Measurements from ENCODE around the gene ZNF200. TPM values are rescaled to one million over a fixed set of nuclear protein-coding genes. Genes with fewer than 3 reads are reported as not detected.

The ZNF200 gene
- total and polyA plus RNA-seq, 2 of the 13 experiments (the other 11 are each of a cell fraction or from before 2014, with no cell fraction given) = 3.5 to 16.5 TPM

DNA sequence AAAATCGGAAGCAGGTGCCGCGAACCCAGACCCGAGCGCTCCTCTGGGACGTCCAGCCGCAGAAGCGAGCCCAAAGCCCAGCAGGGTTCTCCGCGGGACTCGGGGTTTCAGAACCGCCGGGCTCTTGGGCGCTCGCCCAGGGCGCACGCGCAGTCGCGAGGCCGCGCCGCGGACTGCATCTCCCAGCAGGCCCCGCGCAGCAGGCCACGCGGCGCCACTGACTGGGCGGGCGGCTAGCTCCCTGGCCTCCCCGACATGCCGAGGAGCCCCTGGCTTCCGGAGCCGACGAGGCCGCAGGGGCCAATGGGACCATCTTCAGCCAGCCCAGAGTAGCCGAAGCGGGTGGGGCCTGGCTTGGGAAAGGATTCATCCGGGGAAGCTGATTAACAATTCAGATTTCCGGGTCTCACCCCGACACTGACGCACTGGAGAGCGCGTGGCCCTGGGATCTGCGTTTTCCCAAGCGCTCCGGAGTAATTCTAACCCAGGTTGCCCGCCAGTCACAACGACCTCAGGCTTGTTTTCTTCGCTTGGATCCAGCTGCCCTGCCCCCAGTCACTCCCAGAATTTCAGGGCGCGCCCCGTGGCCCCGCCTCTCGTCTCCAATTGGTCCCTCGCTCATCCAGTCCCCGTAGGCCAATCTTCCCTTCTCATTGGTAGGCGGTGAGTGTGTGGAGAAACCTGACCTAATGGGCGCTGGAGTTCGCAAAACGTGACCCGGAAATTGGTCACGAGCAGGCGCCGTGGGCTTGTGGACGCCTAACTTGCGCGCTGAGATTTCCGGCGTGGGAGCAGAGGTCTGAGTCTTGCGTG, 48.0 kb upstream of the ZNF200 start, which contains the start of gene ZNF263 (continued):
- TF ChIP-seq, protein P1, sequence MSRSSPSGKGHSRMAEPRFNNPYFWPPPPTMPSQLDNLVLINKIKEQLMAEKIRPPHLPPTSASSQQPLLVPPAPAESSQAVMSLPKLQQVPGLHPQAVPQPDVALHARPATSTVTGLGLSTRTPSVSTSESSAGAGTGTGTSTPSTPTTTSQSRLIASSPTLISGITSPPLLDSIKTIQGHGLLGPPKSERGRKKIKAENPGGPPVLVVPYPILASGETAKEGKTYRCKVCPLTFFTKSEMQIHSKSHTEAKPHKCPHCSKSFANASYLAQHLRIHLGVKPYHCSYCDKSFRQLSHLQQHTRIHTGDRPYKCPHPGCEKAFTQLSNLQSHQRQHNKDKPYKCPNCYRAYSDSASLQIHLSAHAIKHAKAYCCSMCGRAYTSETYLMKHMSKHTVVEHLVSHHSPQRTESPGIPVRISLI (CRISPR knock-in tag; IDR thresholded peaks at IDR 0.05; ENCODE audit: borderline replicate concordance) = peak; percentile 9; the same call in 1 of the 2 replicates
- TF ChIP-seq RAD51 (IDR thresholded peaks at IDR 0.05; ENCODE audit: borderline replicate concordance) = peak; percentile 45; the same call in 1 of the 2 replicates
- 0 out of 2 replicates have a peak, but pooled peaks have one; percentile 27 for TF ChIP-seq ATF7-NPFF (CRISPR knock-in tag; IDR thresholded peaks at IDR 0.05; ENCODE audit: low read depth)
- TF ChIP-seq ZNF343 (CRISPR knock-in tag; IDR thresholded peaks at IDR 0.05) = 0 out of 2 replicates have a peak, but pooled peaks have one; percentile 48
- TF ChIP-seq, protein P2, sequence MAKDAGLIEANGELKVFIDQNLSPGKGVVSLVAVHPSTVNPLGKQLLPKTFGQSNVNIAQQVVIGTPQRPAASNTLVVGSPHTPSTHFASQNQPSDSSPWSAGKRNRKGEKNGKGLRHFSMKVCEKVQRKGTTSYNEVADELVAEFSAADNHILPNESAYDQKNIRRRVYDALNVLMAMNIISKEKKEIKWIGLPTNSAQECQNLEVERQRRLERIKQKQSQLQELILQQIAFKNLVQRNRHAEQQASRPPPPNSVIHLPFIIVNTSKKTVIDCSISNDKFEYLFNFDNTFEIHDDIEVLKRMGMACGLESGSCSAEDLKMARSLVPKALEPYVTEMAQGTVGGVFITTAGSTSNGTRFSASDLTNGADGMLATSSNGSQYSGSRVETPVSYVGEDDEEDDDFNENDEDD (CRISPR knock-in tag; IDR thresholded peaks at IDR 0.05; ENCODE audit: borderline replicate concordance) = peak; percentile 87; the same call in 1 of the 2 replicates
- no peak for TF ChIP-seq FOXP1 (IDR thresholded peaks at IDR 0.05)
- TF ChIP-seq FOXP1 (CRISPR knock-in tag; IDR thresholded peaks at IDR 0.05) = peak; percentile 36; the same call in 1 of the 2 replicates
- peak; percentile 74; the same call in 1 of the 2 replicates for TF ChIP-seq ARNT2 (CRISPR knock-in tag; IDR thresholded peaks at IDR 0.05; ENCODE audit: low read depth)
- TF ChIP-seq, protein P3, sequence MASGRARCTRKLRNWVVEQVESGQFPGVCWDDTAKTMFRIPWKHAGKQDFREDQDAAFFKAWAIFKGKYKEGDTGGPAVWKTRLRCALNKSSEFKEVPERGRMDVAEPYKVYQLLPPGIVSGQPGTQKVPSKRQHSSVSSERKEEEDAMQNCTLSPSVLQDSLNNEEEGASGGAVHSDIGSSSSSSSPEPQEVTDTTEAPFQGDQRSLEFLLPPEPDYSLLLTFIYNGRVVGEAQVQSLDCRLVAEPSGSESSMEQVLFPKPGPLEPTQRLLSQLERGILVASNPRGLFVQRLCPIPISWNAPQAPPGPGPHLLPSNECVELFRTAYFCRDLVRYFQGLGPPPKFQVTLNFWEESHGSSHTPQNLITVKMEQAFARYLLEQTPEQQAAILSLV (CRISPR knock-in tag; IDR thresholded peaks at IDR 0.05; ENCODE audit: borderline replicate concordance) = 0 out of 2 replicates have a peak, but pooled peaks have one; percentile 1
- TF ChIP-seq, protein P4, sequence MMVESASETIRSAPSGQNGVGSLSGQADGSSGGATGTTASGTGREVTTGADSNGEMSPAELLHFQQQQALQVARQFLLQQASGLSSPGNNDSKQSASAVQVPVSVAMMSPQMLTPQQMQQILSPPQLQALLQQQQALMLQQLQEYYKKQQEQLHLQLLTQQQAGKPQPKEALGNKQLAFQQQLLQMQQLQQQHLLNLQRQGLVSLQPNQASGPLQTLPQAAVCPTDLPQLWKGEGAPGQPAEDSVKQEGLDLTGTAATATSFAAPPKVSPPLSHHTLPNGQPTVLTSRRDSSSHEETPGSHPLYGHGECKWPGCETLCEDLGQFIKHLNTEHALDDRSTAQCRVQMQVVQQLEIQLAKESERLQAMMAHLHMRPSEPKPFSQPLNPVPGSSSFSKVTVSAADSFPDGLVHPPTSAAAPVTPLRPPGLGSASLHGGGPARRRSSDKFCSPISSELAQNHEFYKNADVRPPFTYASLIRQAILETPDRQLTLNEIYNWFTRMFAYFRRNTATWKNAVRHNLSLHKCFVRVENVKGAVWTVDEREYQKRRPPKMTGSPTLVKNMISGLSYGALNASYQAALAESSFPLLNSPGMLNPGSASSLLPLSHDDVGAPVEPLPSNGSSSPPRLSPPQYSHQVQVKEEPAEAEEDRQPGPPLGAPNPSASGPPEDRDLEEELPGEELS (CRISPR knock-in tag; IDR thresholded peaks at IDR 0.05) = no peak
- peak; percentile 39; the same call in 1 of the 2 replicates for TF ChIP-seq GATA4 (IDR thresholded peaks at IDR 0.05; ENCODE audit: borderline replicate concordance, low read depth)
- 0 out of 2 replicates have a peak, but pooled peaks have one; percentile 29 for TF ChIP-seq RFX5 (IDR thresholded peaks at IDR 0.05; ENCODE audit: low read depth, low read length)
- TF ChIP-seq NCOA5 (CRISPR knock-in tag; IDR thresholded peaks at IDR 0.05) = no peak
- TF ChIP-seq ISX (CRISPR knock-in tag; conservative IDR thresholded peaks at IDR 0.05) = peak; percentile 80; the same call in 1 of the 2 replicates
- peak; percentile 24; the same call in 1 of the 2 replicates for TF ChIP-seq MTA1 (CRISPR knock-in tag; IDR thresholded peaks at IDR 0.05; ENCODE audit: borderline replicate concordance)
- peak; percentile 87 for TF ChIP-seq ZFP90 (CRISPR knock-in tag; IDR thresholded peaks at IDR 0.05; ENCODE audit: borderline replicate concordance)
- peak; percentile 52; the same call in 1 of the 2 replicates for TF ChIP-seq ZNF747 (CRISPR knock-in tag; IDR thresholded peaks at IDR 0.05; ENCODE audit: borderline replicate concordance)
- peak; percentile 93 for TF ChIP-seq KAT8 (CRISPR knock-in tag; IDR thresholded peaks at IDR 0.05)
- TF ChIP-seq ATF1 (CRISPR knock-in tag; IDR thresholded peaks at IDR 0.05) = peak; percentile 96
- no peak for TF ChIP-seq ATAD3A (CRISPR knock-in tag; IDR thresholded peaks at IDR 0.05)
- TF ChIP-seq ZNF883 (CRISPR knock-in tag; IDR thresholded peaks at IDR 0.05; ENCODE audit: not compliant biosample characterization) = peak; percentile 4
- TF ChIP-seq, protein P5, sequence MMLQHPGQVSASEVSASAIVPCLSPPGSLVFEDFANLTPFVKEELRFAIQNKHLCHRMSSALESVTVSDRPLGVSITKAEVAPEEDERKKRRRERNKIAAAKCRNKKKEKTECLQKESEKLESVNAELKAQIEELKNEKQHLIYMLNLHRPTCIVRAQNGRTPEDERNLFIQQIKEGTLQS (CRISPR knock-in tag; IDR thresholded peaks at IDR 0.05) = no peak; the same call in 1 of the 2 replicates
- TF ChIP-seq MEF2D (CRISPR knock-in tag; IDR thresholded peaks at IDR 0.05) = peak; percentile 52; the same call in 1 of the 2 replicates
- TF ChIP-seq ZFX (CRISPR knock-in tag; IDR thresholded peaks at IDR 0.05; ENCODE audit: low read depth) = peak; percentile 91

Measured in HepG2 (cell line).